GM21360 (cell line): ENCODE measurements around the gene TWIST2.

Experiments used
- ATAC-seq: cut with Tn5 transposase; IDR thresholded peaks from one replicate; pipeline ENCODE4 v1.9.1; 2021; ENCODE audit warnings: mild to moderate bottlenecking, moderate library complexity; ENCODE audit not compliant: unreplicated experiment

The TWIST2 gene

GRCh38 chr2:238872026-238872425, 24.1 kb downstream of the TWIST2 start:
- ATAC-seq, result no peak

- ATAC-seq, result no peak
These were observed 24.9 kb downstream of the TWIST2 start for GRCh38 chr2:238872628-238873380.

- ATAC-seq, result no peak
These were observed 25.5 kb downstream of the TWIST2 start for GRCh38 chr2:238873381-238873801.

- no peak for ATAC-seq
These were observed 26.0 kb downstream of the TWIST2 start for GRCh38 chr2:238873841-238874240.

- ATAC-seq, result no peak
These were observed 26.6 kb downstream of the TWIST2 start for GRCh38 chr2:238874330-238875050.

- ATAC-seq, result no peak
These were observed 27.2 kb downstream of the TWIST2 start for GRCh38 chr2:238875101-238875470.

GRCh38 chr2:238875471-238876231, 27.8 kb downstream of the TWIST2 start:
- no peak for ATAC-seq

GRCh38 chr2:238876232-238876630, 28.3 kb downstream of the TWIST2 start:
- ATAC-seq, result no peak

GRCh38 chr2:238878051-238878735, 30.3 kb downstream of the TWIST2 start:
- no peak for ATAC-seq

- no peak for ATAC-seq
These were observed 31.2 kb downstream of the TWIST2 start for GRCh38 chr2:238879043-238879442.

- ATAC-seq, result no peak
These were observed 31.9 kb downstream of the TWIST2 start for GRCh38 chr2:238879621-238880377.

- no peak for ATAC-seq
These were observed 33.6 kb downstream of the TWIST2 start for GRCh38 chr2:238881353-238882081.

GRCh38 chr2:238882082-238882755, 34.3 kb downstream of the TWIST2 start:
- ATAC-seq, result no peak

- no peak for ATAC-seq
These were observed 35.6 kb downstream of the TWIST2 start for GRCh38 chr2:238883421-238883901.

GRCh38 chr2:238884122-238884811, 36.4 kb downstream of the TWIST2 start:
- no peak for ATAC-seq

GRCh38 chr2:238884812-238885408, 37.0 kb downstream of the TWIST2 start:
- ATAC-seq, result no peak

- ATAC-seq, result no peak
These were observed 38.7 kb downstream of the TWIST2 start for GRCh38 chr2:238886453-238887094.
